SJSA1 (cell line): ENCODE results near the gene EIF4G3. TPM values are rescaled to one million over a fixed set of nuclear protein-coding genes. Genes with fewer than 3 reads are reported as not detected.
"Not testable (repeated sequence)": the region's sequence is repeated elsewhere in the genome, so short reads cannot be mapped to it uniquely, and the experiment has no call there.

ENCODE experiments used
- DNase-seq, 2 experiments: peaks; one replicate each; pipeline ENCODE4 v3.0.0-alpha.2; 2015 to 2020; ENCODE audit warnings: low spot score in 2 of 2, low read depth in 1 of 2
- H3K27ac ChIP-seq: fragments of 250-450 bp; sonication (Bioruptor Pico); 2 replicates; pipeline ENCODE4 v1.5.1; 2020; ENCODE audit warnings: mild to moderate bottlenecking, moderate library complexity
- H3K27me3 ChIP-seq: fragments of 250-450 bp; sonication (Bioruptor Pico); replicated peaks from 2 replicates; pipeline ENCODE4 v1.5.1; 2020; ENCODE audit warnings: mild to moderate bottlenecking, moderate library complexity
- H3K36me3 ChIP-seq: fragments of 250-450 bp; sonication (Bioruptor Pico); 2 replicates; pipeline ENCODE4 v1.5.1; 2020; ENCODE audit warnings: mild to moderate bottlenecking
- H3K4me1 ChIP-seq: fragments of 250-450 bp; sonication (Bioruptor Pico); replicated peaks from 2 replicates; pipeline ENCODE4 v1.6.1; 2021; ENCODE audit warnings: mild to moderate bottlenecking
- H3K4me3 ChIP-seq: fragments of 250-450 bp; sonication (Bioruptor Pico); 2 replicates; pipeline ENCODE4 v1.5.1; 2020; ENCODE audit warnings: mild to moderate bottlenecking
- H3K9me3 ChIP-seq: fragments of 250-450 bp; sonication (Bioruptor Pico); replicated peaks from 2 replicates; pipeline ENCODE4 v1.5.1; 2020; ENCODE audit warnings: mild to moderate bottlenecking
- total RNA-seq: library from RNA; depleted of rRNA; stranded (reverse); fragments of >200 nt; shearing (Covaris generic); gene quantifications from 2 replicates; pipeline ENCODE4 v1.2.3, GENCODE V29; 2014

EIF4G3 gene
- total RNA-seq, 1 experiment from 2014 or later = 30.2 TPM

DNA sequence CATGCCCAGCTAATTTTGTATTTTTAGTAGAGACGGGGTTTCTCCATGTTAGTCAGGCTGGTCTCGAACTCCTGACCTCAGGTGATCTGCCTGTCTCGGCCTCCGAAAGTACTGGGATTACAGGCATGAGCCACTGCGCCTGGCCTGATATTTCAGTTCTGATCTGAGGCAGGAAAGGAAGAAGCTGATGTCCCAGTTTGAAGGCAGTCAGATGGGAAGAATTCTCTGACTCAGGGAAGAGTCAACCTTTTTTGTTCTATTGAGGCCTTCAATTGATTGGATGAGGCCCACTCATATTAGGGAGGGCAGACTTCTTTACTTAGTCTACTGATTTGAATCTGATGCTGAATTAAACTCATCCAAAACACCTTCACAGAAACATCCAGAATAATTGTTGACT lies 24.5 kb upstream of the EIF4G3 start:
- H3K27ac ChIP-seq, H3K36me3 ChIP-seq, H3K4me1 ChIP-seq, H3K9me3 ChIP-seq, DNase-seq, H3K27me3 ChIP-seq, H3K4me3 ChIP-seq: not testable (repeated sequence)

DNA sequence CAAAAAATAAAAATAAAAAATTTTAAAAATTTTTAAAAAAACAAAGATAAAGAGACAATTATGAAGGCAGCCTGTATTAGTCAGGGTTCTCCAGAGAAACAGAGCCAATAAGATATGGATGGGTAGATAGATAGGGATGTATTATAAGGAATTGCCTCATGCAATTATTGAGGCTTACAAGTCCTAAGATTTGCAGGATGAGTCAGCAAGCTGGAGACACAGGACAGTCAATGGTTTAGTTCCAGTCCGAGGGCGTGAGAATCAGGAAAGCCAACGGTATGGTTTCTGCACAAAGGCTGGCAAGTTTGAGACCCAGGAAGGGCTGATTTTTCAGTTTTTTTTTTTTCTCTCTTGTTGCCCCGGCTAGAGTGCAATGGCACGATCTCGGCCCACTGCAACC lies 24.1 kb upstream of the EIF4G3 start:
- H3K4me1 ChIP-seq = peaks cover 4% of the 10 kb centered on the region; the same call in 1 of the 2 replicates
- no peaks in the 10 kb centered on the region for H3K9me3 ChIP-seq
- H3K27ac ChIP-seq = no peak overlapping the region
- DNase-seq = no peak
- no peaks in the 10 kb centered on the region for H3K27me3 ChIP-seq
- no peaks in the 10 kb centered on the region for H3K36me3 ChIP-seq
- no peak overlapping the region for H3K4me3 ChIP-seq

DNA sequence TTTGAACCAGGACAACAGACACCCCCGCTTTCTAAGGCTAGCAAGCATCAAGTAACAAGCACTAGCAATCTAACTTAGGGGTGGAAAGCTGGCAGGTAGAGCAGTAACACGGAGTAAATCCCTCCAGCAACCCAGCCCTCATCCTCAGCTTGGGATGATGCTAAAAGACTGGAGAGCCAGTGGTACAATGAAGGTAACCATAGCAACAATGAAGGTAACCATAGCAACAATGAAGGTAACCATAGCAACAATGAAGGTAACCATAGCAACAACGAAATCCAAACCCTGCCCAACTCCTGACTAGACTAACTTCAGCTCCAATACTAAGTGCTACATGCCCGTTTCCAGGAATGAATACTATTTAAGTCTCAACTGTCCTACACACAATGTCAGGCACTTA lies 22.2 kb upstream of the EIF4G3 start:
- H3K9me3 ChIP-seq = no peaks in the 10 kb centered on the region
- peaks cover 4% of the 10 kb centered on the region for H3K4me1 ChIP-seq
- H3K27ac ChIP-seq = no peak overlapping the region
- H3K36me3 ChIP-seq = no peaks in the 10 kb centered on the region
- no peak overlapping the region for H3K4me3 ChIP-seq
- no peaks in the 10 kb centered on the region for H3K27me3 ChIP-seq
- DNase-seq = no peak

DNA sequence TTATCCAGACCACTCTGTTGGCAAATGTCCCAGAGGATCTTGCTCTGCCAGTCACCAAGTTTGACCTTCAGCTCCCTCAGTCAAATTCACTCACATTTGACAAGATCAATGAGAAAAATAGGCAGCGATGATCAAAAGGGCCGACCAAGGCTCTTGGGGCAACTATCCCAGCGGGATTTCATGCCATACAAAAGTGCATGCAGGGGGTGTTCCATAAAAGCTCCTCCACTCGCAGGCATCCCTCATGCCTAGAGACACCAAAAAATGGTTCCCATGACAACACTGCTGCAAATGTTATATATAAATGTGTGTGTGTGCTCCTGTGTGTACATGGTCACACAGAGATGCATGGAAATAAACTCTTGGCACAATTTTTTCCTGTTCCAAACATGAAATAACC lies 16.2 kb upstream of the EIF4G3 start:
- no peak for DNase-seq
- Histone ChIP-seq H3K4me3 (no peak overlapping the region), H3K27me3 (no peaks in the 10 kb centered on the region), H3K4me1 (no peaks in the 10 kb centered on the region; the same call in 1 of the 2 replicates), H3K36me3 (no peaks in the 10 kb centered on the region), H3K27ac (no peak overlapping the region), H3K9me3 (no peaks in the 10 kb centered on the region)

DNA sequence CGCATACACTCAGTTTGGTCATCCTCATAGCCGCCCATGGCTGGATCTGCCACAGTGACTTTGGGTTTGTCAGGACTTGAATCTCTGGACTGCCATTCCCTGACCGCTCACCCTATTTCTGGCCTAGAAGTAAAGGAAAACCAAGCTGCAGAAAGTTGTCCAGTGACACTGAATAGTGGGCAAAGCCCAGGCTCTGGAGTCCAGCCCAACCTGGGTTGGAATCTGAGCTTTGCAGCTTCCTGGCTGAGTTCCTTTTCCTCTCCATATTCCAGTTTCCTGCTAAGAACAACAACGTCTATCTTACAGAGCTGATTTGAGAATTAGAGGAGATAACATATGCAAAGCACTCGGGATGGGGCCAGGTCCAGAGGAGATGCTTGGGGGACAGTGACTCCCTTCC lies 15.6 kb upstream of the EIF4G3 start:
- Histone ChIP-seq H3K27ac (no peak overlapping the region), H3K4me1 (no peaks in the 10 kb centered on the region; the same call in 1 of the 2 replicates), H3K27me3 (no peaks in the 10 kb centered on the region), H3K9me3 (no peaks in the 10 kb centered on the region), H3K4me3 (no peak overlapping the region), H3K36me3 (no peaks in the 10 kb centered on the region)
- DNase-seq = no peak

DNA sequence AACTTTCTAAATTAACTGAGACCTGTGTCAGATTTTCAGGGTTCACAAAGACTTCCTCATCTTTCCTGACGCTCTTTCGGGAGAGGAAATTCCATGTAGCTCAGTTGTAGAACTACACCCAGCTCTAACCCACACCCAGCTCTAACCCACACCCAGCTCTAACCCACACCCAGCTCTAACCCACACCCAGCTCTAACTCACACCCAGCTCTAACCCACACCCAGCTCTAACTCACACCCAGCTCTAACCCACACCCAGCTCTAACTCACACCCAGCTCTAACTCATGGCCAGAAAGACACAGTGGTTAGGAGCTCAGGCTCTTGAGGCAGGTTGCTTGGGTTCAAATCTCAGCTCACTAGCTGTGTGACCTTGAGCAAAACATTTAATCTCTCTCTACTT lies 14.1 kb upstream of the EIF4G3 start:
- not testable (repeated sequence) for H3K36me3 ChIP-seq, H3K9me3 ChIP-seq, H3K4me1 ChIP-seq, H3K27me3 ChIP-seq, H3K4me3 ChIP-seq, H3K27ac ChIP-seq, DNase-seq

DNA sequence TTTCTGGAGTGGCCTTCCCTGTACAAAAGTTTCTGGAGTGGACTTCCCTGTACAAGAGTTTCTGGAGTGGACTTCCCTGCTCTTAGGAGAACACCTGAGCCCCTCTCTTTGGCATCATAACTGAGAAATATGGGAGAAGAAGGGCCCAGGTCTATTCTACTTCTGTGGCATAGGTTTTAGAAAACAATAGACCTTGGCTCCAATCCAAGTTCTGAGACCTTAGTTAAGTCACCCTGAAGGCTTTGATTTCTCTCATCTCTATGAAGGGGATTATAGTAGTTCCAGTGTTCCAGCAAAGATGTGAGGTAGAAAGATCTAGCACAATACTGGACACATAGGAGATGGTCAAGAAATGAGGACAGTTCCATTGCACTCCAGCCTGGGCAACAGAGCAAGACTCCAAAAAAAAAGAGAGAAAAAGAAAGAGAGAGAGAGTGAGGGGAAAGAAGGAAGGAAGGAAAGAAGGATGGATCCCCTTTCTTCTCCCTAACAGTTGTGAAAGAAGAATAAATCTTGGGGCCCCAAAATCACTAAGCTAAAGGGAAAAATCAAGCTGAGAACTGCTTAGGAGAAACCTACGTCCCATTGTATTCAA lies 13.3 kb upstream of the EIF4G3 start:
- DNase-seq = no peak
- Histone ChIP-seq H3K4me1 (no peaks in the 10 kb centered on the region; the same call in 1 of the 2 replicates), H3K36me3 (no peaks in the 10 kb centered on the region), H3K27ac (no peak overlapping the region), H3K4me3 (no peak overlapping the region), H3K27me3 (no peaks in the 10 kb centered on the region), H3K9me3 (no peaks in the 10 kb centered on the region)

DNA sequence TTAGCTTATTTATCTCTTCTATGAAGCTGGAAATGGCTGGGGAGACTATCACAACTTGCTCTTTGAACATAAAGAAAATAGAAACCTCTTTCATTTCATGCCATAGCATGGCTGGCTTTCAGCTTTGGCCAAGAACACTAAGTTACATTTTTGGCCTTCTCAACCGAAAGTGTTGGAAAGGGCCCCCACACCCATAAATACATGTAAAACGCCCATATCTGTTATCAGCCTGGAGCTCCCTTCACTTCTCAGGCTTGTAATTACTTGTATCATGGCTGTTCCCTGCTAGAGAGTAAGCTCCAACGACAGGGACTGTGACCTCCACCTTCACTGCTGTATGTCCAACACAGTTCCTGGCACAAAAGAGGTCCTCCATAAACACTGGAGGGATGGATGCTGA lies 12.7 kb upstream of the EIF4G3 start:
- no peak overlapping the region for H3K27ac ChIP-seq
- no peak for DNase-seq

DNA sequence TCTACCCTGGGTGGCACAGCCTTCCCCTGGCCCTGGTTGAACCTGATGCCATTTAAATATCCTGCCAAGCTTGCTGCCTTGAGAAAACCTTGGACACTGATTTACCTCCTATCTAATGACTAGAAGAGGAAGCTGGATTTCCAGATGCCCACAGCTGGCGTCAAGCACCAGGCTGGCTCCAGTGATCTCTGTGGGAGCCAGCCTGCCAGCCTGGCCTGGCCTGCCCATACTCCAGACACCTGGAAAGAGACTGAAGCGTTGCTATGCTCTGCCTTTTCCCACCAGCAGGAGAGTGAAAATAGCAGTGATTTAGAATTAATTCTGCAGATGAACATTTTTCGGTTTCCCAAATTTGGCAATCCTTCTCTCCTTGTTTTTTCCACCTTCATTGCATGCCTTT lies 11.5 kb upstream of the EIF4G3 start:
- H3K4me3 ChIP-seq = no peak overlapping the region
- DNase-seq = no peak
- no peaks in the 10 kb centered on the region for H3K27me3 ChIP-seq
- no peaks in the 10 kb centered on the region for H3K36me3 ChIP-seq
- H3K27ac ChIP-seq = no peak overlapping the region
- no peaks in the 10 kb centered on the region for H3K4me1 ChIP-seq
- no peaks in the 10 kb centered on the region for H3K9me3 ChIP-seq

More for the DNA sequence above, 12.7 kb upstream of the EIF4G3 start:
- H3K4me3 ChIP-seq = no peak overlapping the region
- H3K27me3 ChIP-seq = no peaks in the 10 kb centered on the region
- H3K4me1 ChIP-seq = no peaks in the 10 kb centered on the region
- H3K36me3 ChIP-seq = no peaks in the 10 kb centered on the region
- H3K9me3 ChIP-seq = no peaks in the 10 kb centered on the region

DNA sequence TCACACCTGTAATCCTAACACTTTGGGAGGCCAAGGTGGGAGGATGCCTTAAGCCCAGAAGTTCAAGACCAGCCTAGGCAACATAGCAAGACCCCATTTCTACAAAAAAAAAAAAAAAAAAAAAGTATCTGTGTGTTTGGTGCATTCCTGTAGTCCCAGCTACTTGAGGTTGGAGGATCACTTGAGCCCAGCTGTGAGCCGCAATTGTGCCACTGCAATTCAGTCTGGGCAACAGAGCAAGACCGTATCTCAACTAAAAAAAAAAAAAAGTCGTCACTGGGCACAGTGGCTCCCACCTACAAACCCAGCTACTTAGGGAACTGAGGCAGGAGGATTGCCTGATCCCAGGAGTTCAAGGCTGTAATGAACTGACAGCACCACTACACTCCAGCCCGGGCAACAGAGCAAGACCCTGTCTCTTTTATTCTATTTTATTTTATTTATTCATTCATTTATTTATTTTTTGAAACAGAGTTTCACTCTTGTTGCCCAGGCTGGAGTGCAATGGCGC lies 8.6 kb upstream of the EIF4G3 start:
- no peak for DNase-seq
- Histone ChIP-seq H3K27me3 (no peaks in the 10 kb centered on the region), H3K4me3 (no peak overlapping the region), H3K9me3 (no peaks in the 10 kb centered on the region), H3K27ac (no peak overlapping the region), H3K36me3 (no peaks in the 10 kb centered on the region), H3K4me1 (no peaks in the 10 kb centered on the region)

DNA sequence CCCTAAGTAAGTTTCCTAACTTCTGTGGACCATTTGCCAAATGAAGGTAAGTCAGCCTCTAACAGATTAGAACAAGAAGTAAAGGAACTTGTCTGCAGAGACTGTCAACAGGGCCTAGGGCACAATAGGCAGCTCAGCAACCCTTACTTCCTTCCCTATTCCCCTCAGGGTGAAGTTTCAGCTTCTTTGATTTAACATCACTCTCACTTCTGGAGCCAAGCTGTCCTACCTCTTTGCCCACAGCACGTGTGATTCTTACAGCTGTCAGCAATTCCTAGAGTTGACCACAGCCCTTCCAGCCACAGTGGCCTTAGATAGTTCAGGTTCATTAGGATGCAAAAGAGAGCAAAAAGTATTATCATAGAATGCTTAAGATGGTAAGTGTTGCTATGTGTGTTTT lies 7.6 kb upstream of the EIF4G3 start:
- no peaks in the 10 kb centered on the region for H3K4me1 ChIP-seq
- DNase-seq = no peak
- H3K4me3 ChIP-seq = no peak overlapping the region
- H3K27ac ChIP-seq = no peak overlapping the region
- no peaks in the 10 kb centered on the region for H3K36me3 ChIP-seq
- no peaks in the 10 kb centered on the region for H3K27me3 ChIP-seq
- no peaks in the 10 kb centered on the region for H3K9me3 ChIP-seq

DNA sequence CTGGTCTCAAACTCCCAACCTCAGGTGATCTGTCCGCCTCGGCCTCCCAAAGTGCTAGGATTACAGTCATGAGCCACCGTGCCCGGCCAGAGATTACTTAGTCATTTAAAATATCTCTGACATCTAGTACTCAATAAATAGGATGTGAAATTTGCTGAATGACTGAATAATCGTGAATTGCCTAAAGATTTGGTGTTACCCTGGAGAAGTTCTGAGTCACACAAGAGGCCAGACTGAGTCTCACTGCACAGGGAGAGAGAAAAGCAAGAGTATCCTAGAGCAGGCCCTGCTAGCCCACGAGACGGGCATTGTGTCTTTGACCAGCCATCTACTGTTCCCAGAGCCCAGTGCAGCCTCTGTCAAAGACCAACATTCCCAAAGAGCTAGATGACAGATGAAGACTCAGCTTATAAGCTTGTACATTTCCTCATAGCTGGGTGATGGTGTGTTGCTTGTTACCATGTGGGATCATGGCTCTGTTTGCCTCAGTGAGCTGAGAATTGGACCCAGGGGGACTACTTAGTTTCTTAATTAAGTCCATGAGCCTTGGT lies 5.6 kb upstream of the EIF4G3 start:
- no peak overlapping the region for H3K27ac ChIP-seq
- no peak for DNase-seq
- no peaks in the 10 kb centered on the region for H3K36me3 ChIP-seq
- no peak overlapping the region for H3K4me3 ChIP-seq
- no peaks in the 10 kb centered on the region for H3K9me3 ChIP-seq
- no peaks in the 10 kb centered on the region for H3K27me3 ChIP-seq
- H3K4me1 ChIP-seq = peaks cover 1% of the 10 kb centered on the region

DNA sequence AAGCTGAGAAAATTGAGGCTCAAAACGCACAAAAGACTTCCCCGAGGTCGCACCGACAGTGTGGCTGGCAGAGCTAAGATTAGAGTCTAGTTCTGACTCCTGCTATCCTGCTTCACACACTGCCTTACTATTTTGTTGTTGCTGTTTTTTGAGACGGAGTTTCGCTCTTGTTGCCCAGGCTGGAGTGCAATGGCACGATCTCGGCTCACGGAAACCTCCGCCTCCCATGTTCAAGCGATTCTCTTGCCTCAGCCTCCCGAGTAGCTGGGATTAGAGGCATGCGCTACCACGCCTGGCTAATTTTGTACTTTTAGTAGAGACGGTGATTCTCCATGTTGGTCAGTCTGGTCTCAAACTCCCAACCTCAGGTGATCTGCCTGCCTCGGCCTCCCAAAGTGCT lies 1.6 kb upstream of the EIF4G3 start:
- not testable (repeated sequence) for H3K4me3 ChIP-seq, H3K27ac ChIP-seq, H3K9me3 ChIP-seq, H3K27me3 ChIP-seq, DNase-seq, H3K36me3 ChIP-seq
- peaks cover 16% of the 10 kb centered on the region for H3K4me1 ChIP-seq

DNA sequence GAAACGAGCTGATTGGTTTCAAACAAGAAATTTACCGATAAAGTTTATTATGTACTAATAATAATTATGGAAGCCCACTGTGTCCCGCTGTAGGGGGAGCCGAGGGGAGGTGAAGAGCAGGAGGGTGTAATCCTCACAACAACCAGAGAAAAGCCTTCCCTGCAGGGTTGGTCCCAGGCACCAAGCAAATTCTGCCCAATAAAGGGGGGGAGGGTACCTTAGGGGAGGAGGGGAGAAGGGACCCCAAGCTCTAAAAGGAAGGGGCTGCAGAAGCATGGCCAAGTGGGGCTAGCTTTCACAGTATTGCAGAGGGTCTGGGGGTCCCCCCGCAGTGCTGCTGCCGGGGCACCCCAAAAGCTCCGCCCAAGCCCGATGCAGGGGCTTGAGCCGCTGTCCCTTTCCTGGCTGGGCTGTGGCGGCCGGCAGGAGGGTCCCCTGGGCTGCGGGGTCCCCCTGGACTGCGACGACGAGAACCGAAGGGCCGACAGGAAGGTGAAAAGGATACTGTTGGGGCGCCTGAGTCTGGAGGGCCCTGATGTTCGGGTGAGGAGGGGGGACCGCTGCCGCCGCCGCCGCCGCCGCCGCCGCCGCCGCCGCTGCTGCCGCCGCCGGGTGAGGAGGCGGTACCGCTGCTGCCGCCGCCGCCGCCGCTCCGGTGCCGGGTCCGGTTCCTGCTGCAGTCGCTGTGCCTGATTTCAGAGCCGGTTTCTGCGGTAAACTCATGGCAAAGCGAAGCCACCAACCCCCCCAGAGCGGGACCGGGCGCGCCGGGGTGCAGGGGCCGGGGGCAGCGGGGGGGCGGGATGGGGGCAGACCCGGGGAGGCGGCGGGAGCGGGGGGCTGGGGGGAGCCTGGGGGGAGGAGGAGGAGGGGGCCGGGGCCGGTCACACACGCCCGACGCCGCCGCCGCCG lies 771 bp downstream of the EIF4G3 start:
- peaks cover 16% of the 10 kb centered on the region for H3K4me1 ChIP-seq
- H3K4me3 ChIP-seq = peak overlapping the region; percentile 81
- H3K27me3 ChIP-seq = no peaks in the 10 kb centered on the region
- peak in 1 of 2 experiments; percentile 50 for DNase-seq
- H3K36me3 ChIP-seq = peaks cover 22% of the 10 kb centered on the region
- no peaks in the 10 kb centered on the region for H3K9me3 ChIP-seq
- H3K27ac ChIP-seq = peak overlapping the region; percentile 1
